ENCODE data around the gene ARFGAP1. TPM values are rescaled to one million over a fixed set of nuclear protein-coding genes. Genes with fewer than 3 reads are reported as not detected.
"Not testable (repeated sequence)": the region's sequence is repeated elsewhere in the genome, so short reads cannot be mapped to it uniquely, and the experiment has no call there.

ARFGAP1 gene
- total RNA-seq, 3 donors from 2014 or later (not counting 1 experiment from before 2014, with no cell fraction given): 118 to 138 (median 127) TPM

- Mint-ChIP-seq H3K27me3 (ENCODE audit: low read depth in 2 of 2) (peaks cover 19 to 29% of the 10 kb centered on the region in 2 donors), H3K9me3 (no peaks in the 10 kb centered on the region), H3K4me3 (no peak overlapping the region), H3K27ac (no peak overlapping the region), H3K36me3 (no peaks in the 10 kb centered on the region), H3K4me1 (no peaks in the 10 kb centered on the region)
- H3K9me3 ChIP-seq (ENCODE audit: control insufficient read depth, insufficient read depth, low read length): no peaks in the 10 kb centered on the region
- DNase-seq: no peak
- H3K27me3 ChIP-seq (ENCODE audit: control insufficient read depth, insufficient read depth, low read length): peaks cover 14% of the 10 kb centered on the region
- intact Hi-C loops (cut with micrococcal nuclease): no loop called here
- H3K36me3 ChIP-seq (ENCODE audit: control insufficient read depth, insufficient read depth, low read length): no peaks in the 10 kb centered on the region
- TF ChIP-seq CTCF (IDR thresholded peaks at IDR 0.05): no peak
- 93% methylated on average over 15 of the region's 15 CpGs for WGBS (ENCODE audit: insufficient coverage)
- no peak overlapping the region for H3K27ac ChIP-seq (ENCODE audit: low read length)
- H3K4me3 ChIP-seq (ENCODE audit: low read length): no peak overlapping the region
- no peak for ATAC-seq
- peaks cover 4% of the 10 kb centered on the region for H3K4me1 ChIP-seq (ENCODE audit: control insufficient read depth, insufficient read depth, low read length)
These were observed 22.7 kb upstream of the ARFGAP1 start for GRCh38 chr20:63249891-63250290.

- ATAC-seq; intact Hi-C loops (cut with micrococcal nuclease); H3K4me3 Mint-ChIP-seq: not testable (repeated sequence)
These were observed 21.3 kb upstream of the ARFGAP1 start for GRCh38 chr20:63251350-63251749.

GRCh38 chr20:63252284-63252711 lies 20.3 kb upstream of the ARFGAP1 start:
- Histone ChIP-seq H3K27me3 (ENCODE audit: control insufficient read depth, insufficient read depth, low read length) (peaks cover 20% of the 10 kb centered on the region), H3K4me3 (ENCODE audit: low read length) (no peak overlapping the region), H3K4me1 (ENCODE audit: control insufficient read depth, insufficient read depth, low read length) (peaks cover 4% of the 10 kb centered on the region), H3K27ac (ENCODE audit: low read length) (no peak overlapping the region), H3K9me3 (ENCODE audit: control insufficient read depth, insufficient read depth, low read length) (no peaks in the 10 kb centered on the region), H3K36me3 (ENCODE audit: control insufficient read depth, insufficient read depth, low read length) (no peaks in the 10 kb centered on the region)
- ATAC-seq (no peak), DNase-seq (no peak)
- H3K4me3 Mint-ChIP-seq: no peak overlapping the region
- no peaks in the 10 kb centered on the region for H3K4me1 Mint-ChIP-seq
- 75% methylated on average over 8 of the region's 8 CpGs for WGBS (ENCODE audit: insufficient coverage)
- H3K36me3 Mint-ChIP-seq: no peaks in the 10 kb centered on the region
- peaks cover 37 to 39% of the 10 kb centered on the region in 2 donors for H3K27me3 Mint-ChIP-seq (ENCODE audit: low read depth in 2 of 2)
- no peaks in the 10 kb centered on the region for H3K9me3 Mint-ChIP-seq
- intact Hi-C loops (cut with micrococcal nuclease): no loop called here
- no peak overlapping the region for H3K27ac Mint-ChIP-seq
- TF ChIP-seq CTCF (IDR thresholded peaks at IDR 0.05): no peak

More at GRCh38 chr20:63251350-63251749, 21.3 kb upstream of the ARFGAP1 start:
- H3K9me3 Mint-ChIP-seq; H3K36me3 Mint-ChIP-seq; H3K36me3 ChIP-seq (ENCODE audit: control insufficient read depth, insufficient read depth, low read length); DNase-seq; H3K27ac Mint-ChIP-seq; H3K9me3 ChIP-seq (ENCODE audit: control insufficient read depth, insufficient read depth, low read length); H3K27ac ChIP-seq (ENCODE audit: low read length); H3K4me1 ChIP-seq (ENCODE audit: control insufficient read depth, insufficient read depth, low read length); H3K4me3 ChIP-seq (ENCODE audit: low read length); H3K4me1 Mint-ChIP-seq: not testable (repeated sequence)
- H3K27me3 ChIP-seq (ENCODE audit: control insufficient read depth, insufficient read depth, low read length): peaks cover 20% of the 10 kb centered on the region
- WGBS (ENCODE audit: insufficient coverage): 22% methylated on average over 10 of the region's 14 CpGs
- peaks cover 31 to 34% of the 10 kb centered on the region in 2 donors for H3K27me3 Mint-ChIP-seq (ENCODE audit: low read depth in 2 of 2)

- DNase-seq (no peak), ATAC-seq (no peak)
- peaks cover 4% of the 10 kb centered on the region for H3K4me1 ChIP-seq (ENCODE audit: control insufficient read depth, insufficient read depth, low read length)
- Mint-ChIP-seq H3K27ac (no peak overlapping the region), H3K27me3 (ENCODE audit: low read depth in 2 of 2) (peaks cover 39 to 41% of the 10 kb centered on the region in 2 donors), H3K36me3 (no peaks in the 10 kb centered on the region), H3K4me1 (no peaks in the 10 kb centered on the region), H3K9me3 (no peaks in the 10 kb centered on the region), H3K4me3 (peak overlapping the region; percentile 28)
- H3K27ac ChIP-seq (ENCODE audit: low read length): no peak overlapping the region
- H3K9me3 ChIP-seq (ENCODE audit: control insufficient read depth, insufficient read depth, low read length): no peaks in the 10 kb centered on the region
- intact Hi-C loops (cut with micrococcal nuclease): no loop called here
- no peak overlapping the region for H3K4me3 ChIP-seq (ENCODE audit: low read length)
- H3K36me3 ChIP-seq (ENCODE audit: control insufficient read depth, insufficient read depth, low read length): no peaks in the 10 kb centered on the region
- 11% methylated on average over 16 of the region's 16 CpGs for WGBS (ENCODE audit: insufficient coverage)
- no peak for TF ChIP-seq CTCF (IDR thresholded peaks at IDR 0.05)
- peaks cover 20% of the 10 kb centered on the region for H3K27me3 ChIP-seq (ENCODE audit: control insufficient read depth, insufficient read depth, low read length)
These were observed 19.6 kb upstream of the ARFGAP1 start for GRCh38 chr20:63253065-63253437.
